Smooth muscle cell (in vitro differentiated cells): ENCODE measurements around the gene RARS2. TPM values are rescaled to one million over a fixed set of nuclear protein-coding genes. Genes with fewer than 3 reads are reported as not detected.

Source experiments
- DNase-seq: peaks from one replicate; lab custom pipeline; 2025; ENCODE audit not compliant: unreplicated experiment; lab: John Stamatoyannopoulos, UW
- H2AFZ ChIP-seq: fragments of 200-600 bp; sonication (generic); 2 replicates; pipeline ENCODE4 v1.6.0; 2016; ENCODE audit warnings: antibody characterized with exemption, low read depth, mild to moderate bottlenecking
- H3F3A ChIP-seq: fragments of 200-600 bp; sonication (generic); 2 replicates; pipeline ENCODE4 v1.6.0; 2017; ENCODE audit warnings: antibody characterized with exemption, low read depth
- H3K27ac ChIP-seq: fragments of 200-600 bp; sonication (generic); 2 replicates; pipeline ENCODE4 v1.5.1; 2016; ENCODE audit warnings: low read depth, mild to moderate bottlenecking
- H3K27me3 ChIP-seq: fragments of 200-600 bp; sonication (generic); 2 replicates; pipeline ENCODE4 v1.6.1; 2016; ENCODE audit warnings: low read depth, mild to moderate bottlenecking
- H3K36me3 ChIP-seq: fragments of 200-600 bp; sonication (generic); 2 replicates; pipeline ENCODE4 v1.5.1; 2016; ENCODE audit warnings: low read depth
- H3K4me1 ChIP-seq: fragments of 200-600 bp; sonication (generic); 2 replicates; pipeline ENCODE4 v1.5.1; 2016; ENCODE audit warnings: low read depth
- H3K4me2 ChIP-seq: fragments of 200-600 bp; sonication (generic); 2 replicates; pipeline ENCODE4 v1.6.0; 2016; ENCODE audit warnings: mild to moderate bottlenecking
- H3K4me3 ChIP-seq: fragments of 200-600 bp; sonication (generic); 2 replicates; pipeline ENCODE4 v1.5.1; 2016; ENCODE audit warnings: mild to moderate bottlenecking
- H3K79me2 ChIP-seq: fragments of 200-600 bp; sonication (generic); 2 replicates; pipeline ENCODE4 v1.6.0; 2016; ENCODE audit warnings: low read depth, mild to moderate bottlenecking
- H3K9ac ChIP-seq: fragments of 200-600 bp; sonication (generic); 2 replicates; pipeline ENCODE4 v1.6.0; 2016; ENCODE audit warnings: low read depth
- H3K9me3 ChIP-seq: fragments of 200-600 bp; sonication (generic); replicated peaks from 2 replicates; pipeline ENCODE4 v1.5.1; 2016; ENCODE audit warnings: low read depth
- H4K20me1 ChIP-seq: fragments of 200-600 bp; sonication (generic); 2 replicates; pipeline ENCODE4 v1.6.0; 2016; ENCODE audit warnings: low read depth
- CTCF ChIP-seq: fragments of 200-600 bp; sonication (generic); IDR thresholded peaks from 2 replicates; pipeline ENCODE4 v1.5.1; 2017; ENCODE audit warnings: borderline replicate concordance, mild to moderate bottlenecking, antibody characterized with exemption; ENCODE audit not compliant: insufficient read depth, poor library complexity, severe bottlenecking
- WGBS: methylation state at CpG from one replicate; pipeline ENCODE4 v1.1.7; 2016; ENCODE audit warnings: low lambda C conversion rate; 5-methylcytosine and 5-hydroxymethylcytosine counted together
- polyA plus RNA-seq: library from polyadenylated mRNA; unstranded; fragments of >200 nt; fragmentation: Nextera tagmentation; extraction: Ambion mirVana; gene quantifications from 2 replicates; pipeline ENCODE4 v1.2.1, GENCODE V29; 2016
- total RNA-seq: library from RNA; depleted of rRNA; stranded (reverse); fragments of >200 nt; gene quantifications from 2 replicates; pipeline ENCODE4 v1.2.3, GENCODE V29; 2014

The RARS2 gene
- total and polyA plus RNA-seq, 2 experiments from 2014 or later, result 51.0 to 68.9 TPM

- Histone ChIP-seq H3F3A (no peaks in the 10 kb centered on the region), H3K4me2 (no peak overlapping the region), H3K4me1 (no peaks in the 10 kb centered on the region), H3K36me3 (peaks cover 52% of the 10 kb centered on the region), H3K27me3 (no peaks in the 10 kb centered on the region), H3K79me2 (no peaks in the 10 kb centered on the region), H3K9ac (no peak overlapping the region), H3K4me3 (no peak overlapping the region), H3K27ac (no peak overlapping the region), H2AFZ (no peak overlapping the region), H4K20me1 (peaks cover 5% of the 10 kb centered on the region), H3K9me3 (no peaks in the 10 kb centered on the region)
- WGBS, result 98% methylated on average over 8 of the region's 8 CpGs
- no peak for TF ChIP-seq CTCF
- DNase-seq, result no peak
Observed at GRCh38 chr6:87518453-87518852, 71.3 kb downstream of the RARS2 start.

- Histone ChIP-seq H3K4me1 (no peaks in the 10 kb centered on the region), H3K36me3 (peaks cover 61% of the 10 kb centered on the region), H3K79me2 (no peaks in the 10 kb centered on the region), H2AFZ (no peak overlapping the region), H3K4me3 (no peak overlapping the region), H3K9ac (no peak overlapping the region), H3F3A (no peaks in the 10 kb centered on the region), H4K20me1 (no peaks in the 10 kb centered on the region), H3K27ac (no peak overlapping the region), H3K4me2 (no peak overlapping the region), H3K9me3 (no peaks in the 10 kb centered on the region), H3K27me3 (no peaks in the 10 kb centered on the region)
- no peak for DNase-seq
- WGBS, result 40% methylated on average over 2 of the region's 2 CpGs
- no peak for TF ChIP-seq CTCF
Observed at GRCh38 chr6:87514831-87515230, 75.0 kb downstream of the RARS2 start.

GRCh38 chr6:87504441-87504840 is 85.3 kb downstream of the RARS2 start:
- Histone ChIP-seq H3K9ac (no peak overlapping the region), H3K27ac (no peak overlapping the region), H3K27me3 (no peaks in the 10 kb centered on the region), H3F3A (no peaks in the 10 kb centered on the region), H3K4me3 (no peak overlapping the region), H3K9me3 (no peaks in the 10 kb centered on the region), H4K20me1 (no peaks in the 10 kb centered on the region), H3K4me1 (no peaks in the 10 kb centered on the region), H3K79me2 (no peaks in the 10 kb centered on the region), H3K4me2 (no peak overlapping the region), H2AFZ (no peak overlapping the region), H3K36me3 (no peaks in the 10 kb centered on the region)
- 58% methylated on average over 1 of the region's 1 CpG for WGBS
- no peak for TF ChIP-seq CTCF
- no peak for DNase-seq

- no peaks in the 10 kb centered on the region for H3K27me3 ChIP-seq
- no peak overlapping the region for H3K4me2 ChIP-seq
- H3K27ac ChIP-seq, result no peak overlapping the region
- H3K36me3 ChIP-seq, result no peaks in the 10 kb centered on the region
- DNase-seq, result no peak
- no peak for TF ChIP-seq CTCF
- no peaks in the 10 kb centered on the region for H3K4me1 ChIP-seq
- no peaks in the 10 kb centered on the region for H3K9me3 ChIP-seq
- no peak overlapping the region for H3K9ac ChIP-seq
- no peak overlapping the region for H2AFZ ChIP-seq
- WGBS, result 93% methylated on average over 6 of the region's 6 CpGs
- H3K79me2 ChIP-seq, result no peaks in the 10 kb centered on the region
- H3F3A ChIP-seq, result no peaks in the 10 kb centered on the region
- H3K4me3 ChIP-seq, result no peak overlapping the region
- no peaks in the 10 kb centered on the region for H4K20me1 ChIP-seq
Observed at GRCh38 chr6:87501809-87502572, 87.8 kb downstream of the RARS2 start.
